LNCAP (cell line): ENCODE data around the gene CMTM3.

Experiments
- TF ChIP-seq, protein P1 (sequence below): fragments of 450-650 bp; IDR thresholded peaks from 2 replicates; pipeline ENCODE4 v1.5.1; 2017; ENCODE audit warnings: mild to moderate bottlenecking

Gene CMTM3

DNA sequence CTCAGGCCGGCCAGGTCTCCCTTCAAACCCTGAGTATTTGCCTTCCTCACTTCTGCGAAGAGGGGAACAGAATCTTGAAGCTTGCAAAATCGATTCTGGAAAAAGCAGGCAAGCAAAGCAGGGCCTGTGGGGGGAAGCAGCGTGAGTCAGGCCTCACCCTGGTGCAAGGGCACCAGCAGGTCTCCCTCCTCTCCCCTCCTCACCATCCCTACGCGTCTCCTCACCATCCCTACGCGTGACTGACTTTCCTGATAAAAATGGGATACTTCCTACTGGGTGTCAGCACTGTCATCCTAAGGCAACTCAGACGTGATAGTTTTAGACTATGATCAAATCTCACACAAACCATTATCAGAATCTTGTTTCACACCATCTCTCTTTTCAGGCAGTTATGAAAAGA is 12.1 kb downstream of the CMTM3 start:
- TF ChIP-seq, protein P1, sequence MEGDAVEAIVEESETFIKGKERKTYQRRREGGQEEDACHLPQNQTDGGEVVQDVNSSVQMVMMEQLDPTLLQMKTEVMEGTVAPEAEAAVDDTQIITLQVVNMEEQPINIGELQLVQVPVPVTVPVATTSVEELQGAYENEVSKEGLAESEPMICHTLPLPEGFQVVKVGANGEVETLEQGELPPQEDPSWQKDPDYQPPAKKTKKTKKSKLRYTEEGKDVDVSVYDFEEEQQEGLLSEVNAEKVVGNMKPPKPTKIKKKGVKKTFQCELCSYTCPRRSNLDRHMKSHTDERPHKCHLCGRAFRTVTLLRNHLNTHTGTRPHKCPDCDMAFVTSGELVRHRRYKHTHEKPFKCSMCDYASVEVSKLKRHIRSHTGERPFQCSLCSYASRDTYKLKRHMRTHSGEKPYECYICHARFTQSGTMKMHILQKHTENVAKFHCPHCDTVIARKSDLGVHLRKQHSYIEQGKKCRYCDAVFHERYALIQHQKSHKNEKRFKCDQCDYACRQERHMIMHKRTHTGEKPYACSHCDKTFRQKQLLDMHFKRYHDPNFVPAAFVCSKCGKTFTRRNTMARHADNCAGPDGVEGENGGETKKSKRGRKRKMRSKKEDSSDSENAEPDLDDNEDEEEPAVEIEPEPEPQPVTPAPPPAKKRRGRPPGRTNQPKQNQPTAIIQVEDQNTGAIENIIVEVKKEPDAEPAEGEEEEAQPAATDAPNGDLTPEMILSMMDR = no peak

DNA sequence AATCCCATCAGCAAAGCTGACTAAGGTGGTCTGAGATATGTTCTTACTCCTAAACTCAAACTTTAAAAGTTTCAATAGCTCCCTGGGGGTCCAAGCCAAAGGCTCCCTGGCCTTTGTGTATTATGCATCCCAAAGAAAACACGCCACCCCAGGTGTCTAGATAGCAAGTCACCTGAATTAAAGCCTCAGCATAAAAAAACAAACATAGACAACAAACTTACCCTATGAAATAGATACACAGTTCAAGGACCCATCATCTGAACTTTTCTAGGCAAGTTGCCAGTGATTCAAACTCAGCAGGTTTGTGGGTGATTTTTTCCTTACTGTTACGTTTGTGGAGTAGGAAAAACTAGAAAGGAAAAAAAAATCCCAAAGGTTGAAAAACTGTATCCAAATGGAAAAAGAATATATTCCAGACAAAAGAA is 12.5 kb downstream of the CMTM3 start:
- TF ChIP-seq, protein P1 = no peak

DNA sequence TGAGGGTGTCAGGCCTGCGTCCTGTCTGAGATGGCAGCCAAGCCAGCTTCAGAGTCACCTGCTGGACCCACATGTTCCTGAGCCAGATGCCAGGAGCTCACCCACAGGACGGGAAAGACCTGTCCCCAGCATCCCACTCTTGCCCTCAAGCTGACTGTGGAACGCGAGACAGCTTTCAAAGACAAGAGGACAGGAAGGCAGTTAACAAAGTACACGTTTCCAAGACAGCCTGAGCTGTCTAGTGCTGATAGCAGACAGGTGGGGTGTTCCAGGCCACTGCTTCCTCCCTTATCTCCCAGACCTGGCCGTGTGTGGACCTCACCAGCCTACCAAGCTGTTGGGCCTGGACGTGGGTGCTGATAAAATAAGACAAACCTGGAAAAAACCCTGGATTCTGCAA is 13.2 kb downstream of the CMTM3 start:
- TF ChIP-seq, protein P1 = no peak

DNA sequence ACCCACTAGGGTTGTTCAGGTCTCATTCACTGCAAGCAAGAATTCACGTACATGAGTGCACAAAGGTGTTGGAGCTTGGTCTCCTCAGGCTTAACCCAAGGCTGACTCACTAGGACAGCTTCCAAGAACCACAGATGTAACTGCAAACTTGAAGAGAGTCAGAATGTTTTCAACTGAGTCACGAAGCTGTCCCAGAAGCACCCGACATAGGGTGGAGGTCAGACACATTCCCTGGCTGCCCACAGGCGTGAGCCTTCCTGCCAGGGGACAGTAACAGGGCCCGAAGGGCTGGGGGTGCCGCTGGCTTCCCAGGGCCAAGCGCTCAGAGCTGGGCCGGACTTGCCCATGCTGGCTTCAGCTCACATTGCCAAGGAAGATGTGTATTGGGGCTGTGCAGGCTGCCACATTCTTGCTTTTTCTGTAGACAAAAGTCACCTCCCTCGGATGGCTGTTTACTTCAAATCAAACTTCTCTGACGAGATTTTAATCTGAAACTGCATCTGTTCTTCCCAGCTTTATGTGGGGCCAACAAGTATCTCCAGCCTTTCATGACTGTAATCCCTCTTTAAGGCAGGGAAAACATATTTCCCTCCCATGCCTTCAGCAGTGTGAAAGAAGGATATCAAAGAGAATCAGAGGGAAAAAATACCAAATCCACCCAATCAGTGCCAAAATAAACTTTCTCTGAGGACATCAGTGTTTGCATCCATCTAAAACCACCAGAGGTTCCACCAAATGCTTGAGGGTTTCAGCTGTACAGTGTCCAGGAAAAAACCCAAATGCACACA is 14.3 kb downstream of the CMTM3 start:
- TF ChIP-seq, protein P1 = no peak

DNA sequence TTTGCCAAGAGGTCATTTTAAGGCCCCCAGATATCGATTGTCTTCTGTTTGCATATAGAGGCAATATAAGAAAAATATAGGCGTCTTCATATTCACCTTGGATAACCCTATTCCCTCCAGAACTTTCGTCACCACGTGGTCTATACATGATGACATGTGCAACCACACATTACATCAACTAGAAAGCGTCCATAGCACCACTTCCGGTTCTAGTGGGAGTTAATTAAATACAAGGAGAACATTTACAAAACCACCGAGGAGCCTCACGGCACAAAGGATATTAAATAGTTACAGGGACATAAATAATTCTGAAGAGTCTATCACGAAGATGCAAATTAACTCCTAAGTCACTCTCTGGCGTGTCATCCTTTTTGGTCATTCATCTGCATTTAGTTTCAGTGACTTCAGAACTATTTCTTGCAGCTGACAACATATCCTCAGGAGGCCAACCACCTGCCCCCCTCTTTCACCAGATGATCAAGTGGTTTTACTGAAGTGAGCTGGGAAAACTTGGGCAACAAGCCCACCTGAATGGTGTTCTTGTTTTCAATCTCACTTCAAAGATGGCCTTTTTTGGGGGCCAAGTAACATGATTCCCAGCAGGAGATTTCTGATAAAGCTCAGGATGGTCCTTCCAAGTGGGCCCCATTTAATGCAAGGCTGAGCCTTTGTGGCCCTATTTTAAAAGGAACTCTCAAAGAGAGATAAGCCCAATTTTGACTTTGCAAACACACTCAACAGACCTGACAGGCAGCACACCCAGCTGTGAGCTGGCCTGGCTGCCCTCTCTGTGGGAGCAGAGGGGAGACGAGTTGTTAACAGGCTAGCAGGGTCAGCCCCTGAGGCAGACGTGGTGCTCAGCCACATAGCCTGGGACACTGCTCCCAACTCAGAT is 15.3 kb downstream of the CMTM3 start:
- TF ChIP-seq, protein P1 = no peak

DNA sequence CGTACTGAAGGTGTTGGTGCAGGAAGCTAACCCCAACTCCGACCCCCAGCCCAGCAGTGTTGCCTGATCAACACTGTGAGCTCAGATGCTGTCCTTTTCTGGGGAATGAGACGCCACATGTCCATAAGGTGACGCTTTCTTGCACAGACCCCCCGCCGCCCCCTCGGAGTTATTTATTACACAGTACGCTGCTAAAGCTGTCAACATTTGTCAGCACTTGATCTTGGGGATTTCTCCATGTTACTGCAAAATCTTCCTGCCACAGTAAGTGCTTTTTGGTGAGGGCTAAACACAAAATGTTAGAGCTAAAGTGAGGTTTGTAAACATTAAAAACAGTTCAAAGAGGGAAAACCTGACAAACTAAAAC is 15.9 kb downstream of the CMTM3 start:
- TF ChIP-seq, protein P1 = no peak

DNA sequence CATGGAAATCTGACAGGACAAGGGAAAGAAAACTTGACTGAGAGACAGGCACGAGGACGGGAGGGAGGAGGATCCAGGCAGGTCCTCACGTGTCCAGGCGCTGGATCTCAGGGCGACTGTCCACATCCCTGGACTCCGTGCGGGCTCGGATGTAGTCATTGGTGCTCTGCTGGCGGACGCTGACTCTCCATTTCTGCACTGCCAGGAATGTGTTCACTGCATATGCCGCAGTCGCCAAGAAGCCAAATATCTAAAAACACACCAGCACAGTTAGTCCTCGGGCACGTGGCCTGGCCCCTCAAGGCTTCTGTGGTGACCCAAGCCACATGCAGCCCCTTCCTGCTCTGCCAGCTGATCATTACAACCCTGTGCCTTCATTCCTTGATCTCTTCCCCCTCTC is 17.5 kb downstream of the CMTM3 start:
- TF ChIP-seq, protein P1 = no peak
